ENCODE results near the gene ABCC6.
"Not testable (repeated sequence)": the region's sequence is repeated elsewhere in the genome, so short reads cannot be mapped to it uniquely, and the experiment has no call there.

Gene ABCC6

DNA sequence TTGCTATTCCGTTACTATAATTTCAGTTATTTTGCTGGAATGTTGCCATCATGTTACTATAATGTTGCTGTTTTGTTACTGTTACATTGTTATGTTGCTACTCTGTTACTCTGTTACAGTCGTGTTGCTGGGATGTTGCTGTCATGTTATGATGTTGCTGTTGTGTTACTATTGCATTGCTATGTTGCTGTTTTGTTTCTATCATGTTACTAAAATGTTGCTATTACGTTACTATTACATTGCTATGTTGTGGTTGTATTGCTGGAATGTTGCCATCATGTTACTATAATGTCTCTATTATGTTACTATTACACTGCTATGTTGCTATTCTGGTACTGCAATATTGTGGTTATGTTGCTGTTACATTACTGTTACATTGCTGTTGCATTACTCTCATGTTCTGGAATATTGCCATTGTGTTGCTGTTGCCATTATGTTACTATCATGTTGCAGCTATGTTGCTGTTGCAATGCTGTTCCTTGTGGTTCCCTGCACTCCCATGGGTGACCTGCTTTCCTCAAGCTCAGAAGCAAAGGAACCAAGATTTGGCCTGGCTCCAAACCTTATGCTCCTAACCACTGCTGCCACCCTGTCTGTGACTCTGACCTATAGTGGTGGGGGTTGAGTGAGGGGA, 64.4 kb downstream of the ABCC6 start:
- no peak for DNase-seq

DNA sequence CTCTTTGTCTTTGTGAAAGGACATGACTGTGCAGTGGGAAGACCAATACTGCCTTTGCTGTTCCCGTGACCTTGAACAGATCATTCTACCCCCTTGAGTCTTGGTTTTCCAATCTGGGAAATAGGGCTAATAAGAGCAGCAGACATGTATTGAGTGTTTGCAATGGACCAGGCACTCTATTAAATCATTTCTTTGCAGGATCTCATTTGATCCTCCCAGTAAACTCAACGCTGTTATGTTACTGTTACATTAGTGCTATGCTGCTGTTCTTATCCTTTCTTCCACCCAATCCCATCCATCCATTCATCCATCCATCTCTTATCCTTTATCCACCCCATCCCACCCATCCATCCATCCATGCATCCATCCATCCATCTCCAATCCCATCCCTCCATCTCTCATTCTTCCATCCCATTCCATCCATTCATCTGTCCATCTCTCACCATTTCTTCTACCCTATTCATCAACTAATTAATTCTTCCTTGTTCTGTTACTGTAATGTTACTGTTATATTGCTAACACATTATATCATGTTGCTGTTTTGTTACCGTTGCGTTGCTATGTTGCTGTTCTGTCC, 65.1 kb downstream of the ABCC6 start:
- DNase-seq, result no peak

DNA sequence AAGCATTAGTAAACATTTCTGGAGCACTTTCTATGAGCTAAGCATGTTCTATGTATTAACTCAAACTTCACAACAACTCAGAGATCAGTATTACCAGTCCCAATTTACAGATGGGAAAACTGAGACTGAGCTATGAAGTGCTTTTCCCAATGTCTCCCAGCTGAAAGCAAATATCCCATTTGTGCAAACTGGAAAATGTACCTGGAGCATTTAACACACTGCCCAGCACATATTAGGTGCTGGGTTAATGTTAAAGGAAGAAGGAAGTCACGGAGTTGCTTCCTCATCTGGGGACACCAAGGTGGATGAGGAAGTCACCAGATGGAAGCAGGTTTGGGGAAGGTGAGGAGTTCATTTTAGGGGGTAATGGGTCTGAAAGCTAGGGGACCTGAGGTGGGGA, 66.1 kb downstream of the ABCC6 start:
- DNase-seq, result no peak

DNA sequence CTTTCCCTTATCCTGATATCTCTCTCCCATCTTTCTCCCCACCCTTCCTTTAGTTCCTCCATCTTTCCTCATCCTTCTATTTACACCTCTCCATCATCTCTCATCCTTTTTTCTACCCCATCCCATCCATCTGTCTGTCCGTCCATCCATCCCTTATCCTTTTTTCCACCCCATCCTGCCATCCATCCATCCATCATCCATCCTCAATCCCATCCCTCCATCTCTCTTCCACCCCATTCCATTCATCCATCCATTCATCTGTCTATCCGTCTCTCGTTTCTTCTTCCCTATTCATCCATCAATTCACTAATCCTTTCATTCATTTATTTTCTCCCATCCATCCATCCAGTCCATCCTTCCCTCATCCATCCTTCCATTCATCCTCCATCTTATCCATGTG, 68.1 kb downstream of the ABCC6 start:
- DNase-seq, result no peak

DNA sequence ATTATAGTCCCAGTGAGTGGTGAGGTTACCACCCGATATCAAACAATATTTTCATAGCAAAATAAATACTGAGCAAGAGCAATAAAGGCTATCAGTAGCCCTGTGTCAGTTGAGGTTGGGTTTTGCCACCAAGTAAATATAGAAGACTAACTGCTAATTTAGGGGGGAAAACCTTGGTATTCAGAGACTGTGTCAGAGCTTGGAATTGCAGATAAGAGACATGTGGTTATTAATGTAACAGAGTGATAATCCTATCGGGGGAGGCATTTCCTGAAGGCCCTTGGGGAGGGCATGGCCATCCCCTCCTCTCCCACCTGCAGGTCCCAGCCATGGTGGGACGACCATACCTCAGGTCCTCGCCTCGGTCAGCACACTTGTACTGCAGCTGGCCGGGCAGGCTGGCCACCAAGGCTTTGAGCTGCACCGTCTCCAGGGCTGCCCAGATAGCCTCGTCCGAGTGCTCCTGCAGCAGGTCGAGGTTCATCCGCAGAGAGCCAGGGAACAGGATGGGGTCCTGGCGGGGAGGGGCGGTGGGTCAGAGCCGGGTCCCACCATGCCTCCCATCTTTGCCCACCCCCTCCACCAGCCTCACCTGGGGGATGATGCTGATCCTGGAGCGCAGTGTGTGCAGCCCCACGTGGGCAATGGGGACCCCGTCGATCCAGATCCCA, 68.9 kb downstream of the ABCC6 start:
- DNase-seq, result no peak

DNA sequence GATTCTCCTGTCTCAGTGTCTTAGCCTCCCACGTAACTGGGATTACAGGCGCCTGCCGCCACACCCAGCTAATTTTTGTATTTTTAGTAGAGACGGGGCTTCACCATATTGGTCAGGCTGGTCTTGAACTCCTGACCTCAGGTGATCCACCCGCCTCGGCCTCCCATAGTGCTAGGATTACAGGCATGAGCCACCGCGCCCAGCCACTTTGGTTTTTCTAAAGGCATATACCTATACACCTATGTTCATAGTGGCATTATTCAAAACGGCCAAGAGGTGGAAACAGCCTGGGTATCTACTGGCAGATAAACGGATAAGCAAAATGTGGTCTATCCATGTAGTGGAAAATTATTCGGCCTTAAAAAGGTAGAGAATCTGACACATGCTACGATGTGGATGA, 70.3 kb downstream of the ABCC6 start:
- DNase-seq, result not testable (repeated sequence)

DNA sequence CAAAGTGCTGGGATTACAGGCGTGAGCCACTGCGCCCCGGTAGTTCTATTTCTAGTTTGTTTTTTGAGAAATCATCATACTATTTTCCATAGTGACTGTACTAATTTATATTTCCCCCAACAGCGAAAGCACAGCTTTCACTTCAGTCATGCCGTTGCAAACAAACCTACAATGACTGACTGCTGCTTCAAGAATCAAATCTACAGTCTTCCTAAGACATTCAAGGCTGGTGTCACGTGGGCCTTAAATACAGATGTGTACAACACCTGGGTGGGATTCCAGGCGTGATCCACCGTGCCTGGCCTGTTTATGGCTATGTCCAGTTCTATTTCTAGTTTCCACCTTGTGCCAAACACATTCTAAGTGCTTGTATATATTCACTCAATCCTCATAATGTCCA, 72.0 kb downstream of the ABCC6 start:
- DNase-seq, result no peak

DNA sequence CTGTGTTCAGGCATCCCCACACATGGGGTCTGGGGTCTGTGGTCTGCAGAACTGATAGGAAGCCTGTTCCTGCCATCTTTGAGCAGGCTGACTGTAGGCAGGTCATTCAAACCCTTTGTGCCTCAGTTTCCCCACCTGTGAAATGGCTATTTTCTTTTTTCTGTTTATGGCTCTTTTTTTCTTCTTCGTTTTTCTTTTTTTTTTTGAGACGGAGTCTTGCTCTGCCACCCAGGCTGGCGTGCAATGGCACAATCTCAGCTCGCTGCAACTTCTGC, 72.5 kb downstream of the ABCC6 start:
- DNase-seq, result no peak

DNA sequence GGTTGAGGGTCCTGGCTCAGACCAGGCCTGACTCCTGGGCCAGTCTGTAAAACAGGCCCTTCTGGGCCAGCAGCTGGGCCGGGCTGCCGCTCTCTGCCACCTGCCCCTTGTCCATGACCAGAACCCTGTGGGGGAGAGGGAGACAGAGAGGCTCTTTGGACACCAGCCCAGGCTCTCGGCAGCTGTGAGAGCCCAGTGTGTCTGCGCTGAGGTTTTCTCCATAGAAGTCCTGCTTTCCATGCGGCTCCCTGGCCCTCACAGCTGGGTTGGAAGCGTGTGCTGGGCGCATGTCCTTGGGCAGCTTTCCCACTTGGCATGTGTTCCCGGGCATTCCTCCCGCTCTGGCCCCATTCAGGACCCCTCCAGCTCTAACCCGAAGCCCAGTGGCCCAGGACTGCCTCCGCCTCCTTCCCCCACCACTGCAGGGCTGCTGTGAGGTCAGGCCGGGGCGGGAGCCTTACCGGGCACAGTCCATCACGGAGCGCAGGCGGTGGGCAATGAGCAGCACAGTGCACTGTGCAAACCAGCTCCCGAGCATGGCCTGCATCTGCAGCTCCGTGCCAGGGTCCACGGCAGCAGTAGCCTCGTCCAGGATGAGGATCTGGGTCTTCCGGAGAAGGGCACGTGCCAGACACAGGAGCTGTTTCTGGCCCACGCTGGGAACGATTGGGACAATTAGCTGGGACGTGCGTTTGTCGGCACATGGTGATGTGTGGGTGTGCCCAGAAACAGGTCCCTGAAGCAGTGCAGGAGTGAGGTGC, 73.0 kb downstream of the ABCC6 start:
- no peak for DNase-seq

DNA sequence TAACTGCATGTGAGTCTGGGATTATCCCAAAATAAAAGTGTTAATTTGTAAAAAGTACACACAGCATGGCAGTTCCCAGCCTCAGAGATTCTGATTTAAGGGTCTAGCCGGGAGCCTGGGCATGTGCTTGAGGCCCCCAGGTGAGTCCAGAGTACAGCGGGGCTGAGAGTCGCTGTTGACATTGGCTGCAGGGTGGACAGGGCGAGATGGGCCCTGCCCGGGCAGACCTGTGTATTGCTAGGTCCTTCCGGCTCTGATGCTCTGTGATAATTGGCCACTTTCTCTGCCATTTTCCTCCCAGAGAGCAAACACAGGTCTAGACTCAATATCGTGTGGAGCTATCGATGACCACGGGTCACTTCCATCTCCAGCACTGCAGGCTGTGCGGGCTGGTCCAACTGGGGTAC, 73.6 kb downstream of the ABCC6 start:
- DNase-seq, result no peak

DNA sequence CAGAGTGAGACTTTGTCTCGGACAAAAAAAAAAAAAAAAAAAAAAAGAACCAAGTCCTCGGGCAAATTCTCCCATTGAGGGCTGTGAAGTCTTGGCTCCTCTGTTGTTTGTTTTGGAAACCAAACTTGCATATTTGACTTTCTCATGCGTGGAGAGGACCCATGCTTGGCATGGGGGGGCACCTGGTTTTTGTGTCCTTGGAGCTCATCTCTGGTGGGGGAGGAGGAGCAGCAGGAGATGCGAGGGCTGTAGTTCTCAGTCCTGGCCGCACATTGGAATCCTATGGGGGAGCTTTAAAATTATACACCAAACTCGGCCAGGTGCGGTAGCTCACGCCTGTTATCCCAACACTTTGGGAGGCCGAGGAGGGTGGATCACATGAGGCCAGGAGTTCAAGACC, 74.5 kb downstream of the ABCC6 start:
- no peak for DNase-seq

DNA sequence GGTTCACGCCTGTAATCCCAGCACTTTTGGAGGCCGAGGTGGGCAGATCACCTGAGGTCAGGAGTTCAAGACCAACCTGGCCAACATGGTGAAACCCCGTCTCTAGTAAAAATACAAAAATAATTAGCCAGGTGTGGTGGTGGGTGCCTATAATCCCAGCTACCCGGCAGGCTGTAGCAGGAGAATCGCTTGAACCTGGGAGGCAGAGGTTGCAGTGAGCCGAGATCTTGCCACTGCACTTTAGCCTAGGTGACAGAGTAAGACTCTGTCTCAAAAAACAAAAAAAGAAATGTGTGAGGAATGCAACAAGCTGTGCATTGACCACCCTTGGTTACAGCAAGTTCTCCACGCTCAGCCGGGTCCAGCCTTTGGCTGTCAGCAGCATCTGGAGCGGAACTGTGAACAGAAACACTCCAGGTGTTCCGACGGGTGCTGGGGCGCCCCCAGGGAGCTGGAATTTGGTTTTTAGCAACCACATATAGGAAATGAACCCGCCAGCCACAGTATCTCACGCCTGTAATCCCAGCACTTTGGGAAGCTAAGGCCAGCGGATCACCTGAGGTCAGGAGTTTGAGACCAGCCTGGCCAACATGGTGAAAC, 75.2 kb downstream of the ABCC6 start:
- DNase-seq, result not testable (repeated sequence)

DNA sequence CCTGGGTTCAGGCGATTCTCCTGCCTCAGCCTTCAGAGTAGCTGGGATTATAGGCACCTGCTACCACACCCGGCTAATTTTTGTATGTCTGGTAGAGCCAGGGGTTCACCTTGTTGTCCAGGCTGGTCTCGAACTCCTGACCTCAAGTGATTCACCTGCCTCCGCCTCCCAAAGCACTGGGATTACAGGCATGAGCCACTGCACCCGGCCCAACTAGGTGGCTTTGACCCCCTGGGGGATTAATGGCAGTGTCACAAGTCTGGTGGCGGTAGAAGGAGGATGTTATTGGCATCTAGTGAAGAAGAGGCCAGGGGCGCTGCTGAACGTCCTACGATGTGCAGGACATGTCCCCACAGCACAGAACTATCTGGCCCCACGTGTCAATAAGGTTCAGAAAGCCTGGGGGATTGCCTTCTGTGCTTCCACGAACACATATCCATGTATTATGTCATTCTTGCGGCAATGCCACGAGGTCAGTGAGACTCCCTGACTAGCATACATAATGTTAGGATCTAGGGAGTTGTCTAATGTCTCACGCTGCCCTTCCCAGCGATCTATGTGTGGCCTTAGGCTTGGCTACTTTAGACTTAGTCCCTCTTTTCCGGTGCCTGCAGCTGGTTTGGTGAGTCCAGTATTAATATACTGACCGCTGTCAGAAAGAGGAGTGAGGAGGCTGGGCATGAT, 75.8 kb downstream of the ABCC6 start:
- DNase-seq, result no peak

DNA sequence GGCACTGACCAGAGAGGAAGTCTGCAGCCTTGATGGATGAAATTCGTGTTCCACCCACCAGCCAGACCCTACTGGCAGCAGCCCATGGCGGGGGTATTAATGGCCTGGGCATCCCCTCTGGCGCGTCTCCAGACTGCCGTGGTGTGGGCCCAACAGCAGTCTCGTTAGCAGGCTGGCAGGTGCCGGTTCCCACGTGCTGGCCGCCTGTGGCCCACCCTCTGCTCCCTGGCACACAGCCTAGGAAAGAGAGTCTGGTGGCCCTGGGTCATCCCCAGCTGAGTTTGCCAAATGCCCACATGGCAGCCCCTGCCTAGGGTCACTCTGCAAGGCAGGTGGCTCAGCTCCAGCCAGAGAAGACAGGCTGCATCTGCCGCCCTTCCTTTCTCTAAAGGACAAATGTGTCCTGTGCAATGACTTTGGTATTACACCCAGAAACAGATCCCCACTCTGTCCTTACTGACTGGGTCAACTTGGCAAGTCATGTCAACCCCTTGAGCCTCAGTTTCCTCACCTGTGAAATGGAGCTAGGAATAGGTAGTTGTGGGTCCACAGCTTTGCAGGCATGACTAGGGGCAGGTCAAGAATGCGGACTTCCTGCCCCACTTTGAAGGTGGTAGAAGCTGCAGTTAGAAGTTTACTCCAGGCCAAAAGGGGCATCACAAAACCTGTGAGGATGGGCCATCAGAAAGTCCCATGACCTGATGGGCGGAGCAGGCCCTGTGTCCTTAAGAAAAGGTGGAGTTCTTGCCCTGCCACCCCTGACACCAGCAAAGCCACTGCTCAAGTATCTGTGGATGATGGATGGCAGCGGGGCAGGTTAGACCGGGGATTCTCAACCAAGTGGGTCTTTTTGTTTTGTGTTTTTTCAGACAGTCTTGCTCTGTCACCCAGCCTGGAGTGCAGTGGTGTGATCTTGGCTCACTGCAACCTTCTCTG, 76.6 kb downstream of the ABCC6 start:
- DNase-seq, result no peak

DNA sequence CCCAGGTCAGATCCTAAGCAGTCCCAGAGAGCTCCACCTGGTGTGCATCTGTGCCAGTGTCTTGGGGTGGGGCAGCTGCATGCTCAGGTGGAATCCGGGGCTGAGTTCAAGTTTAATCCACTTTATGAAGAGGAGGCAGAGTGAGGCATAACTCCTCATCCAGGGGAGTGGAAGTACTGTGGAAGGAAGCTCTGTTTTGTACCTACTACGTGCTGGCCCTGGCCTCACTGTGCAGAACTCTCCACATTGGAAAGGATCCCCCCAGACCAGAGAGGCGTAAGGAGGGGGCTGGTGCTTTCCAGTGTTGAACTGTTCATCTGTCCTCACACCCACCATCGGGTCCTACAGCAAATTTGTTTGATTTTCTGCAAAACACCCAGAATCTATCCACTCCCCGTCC, 78.0 kb downstream of the ABCC6 start:
- no peak for DNase-seq

DNA sequence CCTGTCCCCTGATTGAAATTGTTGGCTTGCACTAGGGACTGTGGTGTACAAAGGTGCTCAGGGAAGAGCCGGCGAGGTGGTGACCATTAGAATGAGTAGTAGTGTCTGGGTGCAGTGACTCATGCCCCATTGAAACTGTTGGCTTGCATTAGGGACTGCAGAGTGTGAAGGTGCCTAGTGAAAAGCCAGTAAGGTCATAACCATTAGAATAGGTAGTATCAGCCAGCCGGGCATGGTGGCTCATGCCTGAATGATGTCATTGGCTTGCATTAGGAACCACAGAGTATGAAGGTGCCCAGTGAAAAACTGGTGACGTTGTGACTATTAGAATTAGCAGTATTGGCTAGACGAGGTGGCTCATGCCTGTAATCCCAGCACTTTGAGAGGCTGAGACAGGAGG, 78.9 kb downstream of the ABCC6 start:
- no peak for DNase-seq

DNA sequence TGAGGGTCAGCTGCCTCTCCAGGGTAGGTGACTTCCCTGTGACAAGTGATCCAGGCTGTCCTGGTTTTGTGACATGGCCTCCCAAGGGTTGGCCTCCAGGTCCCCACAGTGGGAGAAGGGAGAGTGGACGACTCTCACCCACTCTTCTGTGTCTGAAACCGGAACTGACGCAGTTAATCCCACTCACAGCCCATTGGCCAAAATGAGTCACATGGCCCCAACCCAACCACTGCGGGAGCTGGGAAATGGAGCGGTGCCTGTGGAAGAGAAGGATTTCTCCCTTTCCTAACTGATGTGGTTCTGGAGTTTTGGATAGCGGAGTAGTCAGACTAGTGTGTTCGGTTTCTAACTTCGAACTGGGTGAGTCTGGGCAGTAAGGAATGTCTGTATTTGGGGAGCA, 79.4 kb downstream of the ABCC6 start:
- DNase-seq, result no peak

DNA sequence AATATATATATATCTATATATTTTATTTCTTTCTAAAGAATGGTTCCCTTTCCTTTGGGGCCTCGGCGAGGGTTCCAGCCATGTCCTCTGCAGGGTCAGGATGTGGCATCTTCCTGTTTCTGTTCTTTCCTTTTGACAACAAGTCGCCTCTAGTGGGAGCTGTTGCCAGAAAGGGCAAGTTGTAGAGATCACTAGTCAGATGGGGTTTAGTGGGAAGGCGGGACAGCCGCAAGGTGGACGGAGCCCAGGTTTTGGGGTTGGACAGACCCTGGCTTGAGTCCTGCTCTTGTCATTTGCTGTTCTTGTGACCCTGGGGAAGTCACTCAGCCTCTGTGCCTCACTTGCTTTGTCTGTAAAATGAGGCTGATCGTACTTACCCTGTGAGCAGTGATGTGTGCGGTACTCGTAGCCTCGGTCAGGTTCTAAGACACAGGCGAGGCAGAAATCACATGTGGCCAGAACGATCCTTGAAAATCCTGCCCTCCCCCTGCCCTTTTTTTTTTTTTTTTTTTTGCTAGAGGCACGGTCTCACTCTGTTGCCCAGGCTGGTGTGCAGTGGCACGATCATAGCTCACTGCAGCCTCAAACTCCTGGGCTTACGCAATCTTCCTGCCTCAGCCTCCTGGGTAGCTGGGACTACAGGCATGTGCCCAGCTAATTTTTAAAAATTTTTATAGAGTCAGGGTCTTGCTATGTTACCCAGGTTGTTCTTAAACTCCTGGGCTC, 80.1 kb downstream of the ABCC6 start:
- no peak for DNase-seq

DNA sequence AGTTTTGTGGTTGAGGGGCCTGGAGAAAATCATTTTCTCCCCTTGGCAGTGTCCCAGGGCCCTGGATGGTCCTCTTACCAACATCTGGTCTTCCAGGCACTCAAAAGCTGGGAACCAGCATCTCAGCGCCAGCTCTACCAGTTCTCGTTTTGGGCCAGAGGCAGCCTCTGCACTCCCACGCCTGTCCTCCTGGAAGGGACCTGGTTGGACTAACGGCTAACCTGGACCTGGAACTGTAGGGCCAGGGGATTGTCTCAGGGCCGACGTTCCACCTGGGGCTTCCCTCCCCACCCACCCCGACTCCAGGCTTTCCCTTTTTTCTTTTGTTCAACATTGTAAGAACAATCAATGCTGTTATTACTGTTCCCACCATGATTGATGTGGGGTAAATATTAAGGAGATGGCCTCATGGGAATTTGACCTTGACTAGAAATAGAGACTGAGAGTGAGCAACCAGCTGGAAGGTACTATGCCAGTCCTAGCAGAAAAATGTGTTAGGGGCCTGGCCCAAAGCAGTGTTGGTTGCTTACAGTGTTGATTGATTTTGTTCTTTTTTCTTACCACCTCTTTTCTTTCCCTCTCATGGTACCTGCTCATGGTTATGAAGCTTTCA, 81.4 kb downstream of the ABCC6 start:
- no peak for DNase-seq

DNA sequence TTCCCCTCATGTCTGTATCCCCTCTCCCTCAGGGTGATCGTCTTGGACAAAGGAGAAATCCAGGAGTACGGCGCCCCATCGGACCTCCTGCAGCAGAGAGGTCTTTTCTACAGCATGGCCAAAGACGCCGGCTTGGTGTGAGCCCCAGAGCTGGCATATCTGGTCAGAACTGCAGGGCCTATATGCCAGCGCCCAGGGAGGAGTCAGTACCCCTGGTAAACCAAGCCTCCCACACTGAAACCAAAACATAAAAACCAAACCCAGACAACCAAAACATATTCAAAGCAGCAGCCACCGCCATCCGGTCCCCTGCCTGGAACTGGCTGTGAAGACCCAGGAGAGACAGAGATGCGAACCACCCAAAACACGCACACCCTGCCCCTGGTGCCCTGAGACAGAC, 82.2 kb downstream of the ABCC6 start:
- DNase-seq, result no peak

DNA sequence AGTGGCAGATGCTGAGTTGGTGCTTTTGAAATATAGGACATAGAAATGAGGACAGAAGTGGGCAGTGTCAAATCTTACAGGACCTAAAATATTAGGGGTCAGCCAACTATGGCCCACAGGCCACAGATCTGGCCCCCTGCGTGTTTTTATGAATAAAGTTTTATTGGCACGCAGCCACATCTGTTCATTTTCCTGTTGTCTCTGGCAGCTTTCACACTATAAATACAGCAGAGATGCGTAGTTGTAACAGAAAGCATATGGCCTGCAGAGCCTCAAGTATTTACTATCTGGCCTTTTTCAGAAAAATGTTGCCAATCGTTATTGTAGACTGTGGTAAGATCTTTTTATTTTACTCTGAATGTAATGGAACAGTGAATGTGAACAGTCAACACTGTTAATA, 82.8 kb downstream of the ABCC6 start:
- DNase-seq, result no peak
